WTC11 (cell line): ENCODE data around the gene SIK2.

Source experiments
- ATF2 ChIP-seq: sonication (generic); formaldehyde crosslinking; IDR thresholded peaks from 2 replicates; pipeline ENCODE4 v1.8.1; 2022; ENCODE audit warnings: low read depth, missing genetic modification reagents, borderline replicate concordance
- CBFB ChIP-seq: sonication (generic); formaldehyde crosslinking; IDR thresholded peaks from 2 replicates; pipeline ENCODE4 v1.8.1; 2022; ENCODE audit warnings: mild to moderate bottlenecking, low read depth, missing genetic modification reagents
- FOXK1 ChIP-seq: sonication (generic); formaldehyde crosslinking; IDR thresholded peaks from 2 replicates; pipeline ENCODE4 v1.8.0; 2022; ENCODE audit warnings: mild to moderate bottlenecking, moderate library complexity, missing genetic modification reagents
- KAT7 ChIP-seq: sonication (generic); formaldehyde crosslinking; IDR thresholded peaks from 2 replicates; pipeline ENCODE4 v1.8.1; 2023; ENCODE audit warnings: missing genetic modification reagents, mild to moderate bottlenecking, borderline replicate concordance
- NFYB ChIP-seq: sonication (generic); formaldehyde crosslinking; conservative IDR thresholded peaks from 2 replicates; pipeline ENCODE4 v1.8.0; 2022; ENCODE audit warnings: low read depth, missing genetic modification reagents
- ZNF263 ChIP-seq: sonication (generic); formaldehyde crosslinking; IDR thresholded peaks from 2 replicates; pipeline ENCODE4 v1.8.1; 2022; ENCODE audit warnings: low read depth, mild to moderate bottlenecking, moderate library complexity, missing genetic modification reagents
- ZNF512 ChIP-seq: sonication (generic); formaldehyde crosslinking; IDR thresholded peaks from 2 replicates; pipeline ENCODE4 v1.8.1; 2022; ENCODE audit warnings: missing genetic modification reagents, borderline replicate concordance
- TF ChIP-seq, protein P1 (sequence below): fragments of 200-600 bp; IDR thresholded peaks from 2 replicates; pipeline ENCODE4 v1.8.0; 2022; ENCODE audit warnings: antibody characterized with exemption
- TF ChIP-seq, protein P2 (sequence below): fragments of 250-450 bp; sonication (Bioruptor Pico); IDR thresholded peaks from 2 replicates; pipeline ENCODE4 v2.1.2; 2022; ENCODE audit warnings: mild to moderate bottlenecking, moderate library complexity

GRCh38 chr11:111631666-111632039 is 29.4 kb downstream of the SIK2 start:
- TF ChIP-seq ZNF512 (CRISPR knock-in tag) = no peak
- TF ChIP-seq, protein P1, sequence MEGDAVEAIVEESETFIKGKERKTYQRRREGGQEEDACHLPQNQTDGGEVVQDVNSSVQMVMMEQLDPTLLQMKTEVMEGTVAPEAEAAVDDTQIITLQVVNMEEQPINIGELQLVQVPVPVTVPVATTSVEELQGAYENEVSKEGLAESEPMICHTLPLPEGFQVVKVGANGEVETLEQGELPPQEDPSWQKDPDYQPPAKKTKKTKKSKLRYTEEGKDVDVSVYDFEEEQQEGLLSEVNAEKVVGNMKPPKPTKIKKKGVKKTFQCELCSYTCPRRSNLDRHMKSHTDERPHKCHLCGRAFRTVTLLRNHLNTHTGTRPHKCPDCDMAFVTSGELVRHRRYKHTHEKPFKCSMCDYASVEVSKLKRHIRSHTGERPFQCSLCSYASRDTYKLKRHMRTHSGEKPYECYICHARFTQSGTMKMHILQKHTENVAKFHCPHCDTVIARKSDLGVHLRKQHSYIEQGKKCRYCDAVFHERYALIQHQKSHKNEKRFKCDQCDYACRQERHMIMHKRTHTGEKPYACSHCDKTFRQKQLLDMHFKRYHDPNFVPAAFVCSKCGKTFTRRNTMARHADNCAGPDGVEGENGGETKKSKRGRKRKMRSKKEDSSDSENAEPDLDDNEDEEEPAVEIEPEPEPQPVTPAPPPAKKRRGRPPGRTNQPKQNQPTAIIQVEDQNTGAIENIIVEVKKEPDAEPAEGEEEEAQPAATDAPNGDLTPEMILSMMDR = no peak
- no peak for TF ChIP-seq NFYB
- TF ChIP-seq FOXK1 (CRISPR knock-in tag) = no peak
- no peak for TF ChIP-seq KAT7
- no peak for TF ChIP-seq ATF2 (CRISPR knock-in tag)
- TF ChIP-seq CBFB (CRISPR knock-in tag) = no peak
- TF ChIP-seq ZNF263 = no peak
- TF ChIP-seq, protein P2, sequence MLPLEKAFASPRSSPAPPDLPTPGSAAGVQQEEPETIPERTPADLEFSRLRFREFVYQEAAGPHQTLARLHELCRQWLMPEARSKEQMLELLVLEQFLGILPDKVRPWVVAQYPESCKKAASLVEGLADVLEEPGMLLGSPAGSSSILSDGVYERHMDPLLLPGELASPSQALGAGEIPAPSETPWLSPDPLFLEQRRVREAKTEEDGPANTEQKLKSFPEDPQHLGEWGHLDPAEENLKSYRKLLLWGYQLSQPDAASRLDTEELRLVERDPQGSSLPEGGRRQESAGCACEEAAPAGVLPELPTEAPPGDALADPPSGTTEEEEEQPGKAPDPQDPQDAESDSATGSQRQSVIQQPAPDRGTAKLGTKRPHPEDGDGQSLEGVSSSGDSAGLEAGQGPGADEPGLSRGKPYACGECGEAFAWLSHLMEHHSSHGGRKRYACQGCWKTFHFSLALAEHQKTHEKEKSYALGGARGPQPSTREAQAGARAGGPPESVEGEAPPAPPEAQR (CRISPR knock-in tag) = no peak
